ENCODE results near the gene DENND1A. TPM values are rescaled to one million over a fixed set of nuclear protein-coding genes. Genes with fewer than 3 reads are reported as not detected.
"Not testable (repeated sequence)": the region's sequence is repeated elsewhere in the genome, so short reads cannot be mapped to it uniquely, and the experiment has no call there.

DENND1A gene
- polyA plus RNA-seq, 1 donor: 12.2 TPM

DNA sequence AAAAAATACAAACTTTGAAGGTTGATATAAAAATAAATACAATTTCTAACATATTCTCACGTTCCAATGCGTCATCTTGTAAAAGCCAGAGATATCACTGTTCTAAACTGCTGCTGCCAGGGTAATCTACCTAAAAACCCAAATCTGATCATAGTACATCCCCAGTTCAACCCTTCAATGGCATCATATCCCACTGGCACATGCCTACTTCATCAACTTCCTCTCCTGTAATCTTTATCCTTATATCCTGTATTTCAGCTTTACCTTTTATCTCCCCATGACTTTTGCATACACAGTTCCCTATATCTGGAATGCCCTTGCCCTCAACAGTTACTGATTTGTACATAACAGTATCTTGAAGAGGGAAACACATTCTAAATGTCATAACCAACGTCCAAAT, 7.5 kb downstream of the DENND1A start:
- DNase-seq (ENCODE audit: low read depth): no peak

- no peak for DNase-seq (ENCODE audit: low read depth)
These were observed 15.3 kb downstream of the DENND1A start for GRCh38 chr9:123914517-123915196.

- no peak for DNase-seq (ENCODE audit: low read depth)
These were observed 17.6 kb downstream of the DENND1A start for GRCh38 chr9:123912167-123912897.

- DNase-seq (ENCODE audit: low read depth): no peak
These were observed 18.9 kb downstream of the DENND1A start for GRCh38 chr9:123911024-123911423.

- not testable (repeated sequence) for DNase-seq (ENCODE audit: low read depth)
These were observed 20.7 kb downstream of the DENND1A start for GRCh38 chr9:123909192-123909591.

- DNase-seq (ENCODE audit: low read depth): not testable (repeated sequence)
These were observed 26.4 kb downstream of the DENND1A start for GRCh38 chr9:123903550-123903949.

- no peak for DNase-seq (ENCODE audit: low read depth)
These were observed 35.1 kb downstream of the DENND1A start for GRCh38 chr9:123894822-123895221.

- no peak for DNase-seq (ENCODE audit: low read depth)
These were observed 36.0 kb downstream of the DENND1A start for GRCh38 chr9:123893831-123894460.

DNA sequence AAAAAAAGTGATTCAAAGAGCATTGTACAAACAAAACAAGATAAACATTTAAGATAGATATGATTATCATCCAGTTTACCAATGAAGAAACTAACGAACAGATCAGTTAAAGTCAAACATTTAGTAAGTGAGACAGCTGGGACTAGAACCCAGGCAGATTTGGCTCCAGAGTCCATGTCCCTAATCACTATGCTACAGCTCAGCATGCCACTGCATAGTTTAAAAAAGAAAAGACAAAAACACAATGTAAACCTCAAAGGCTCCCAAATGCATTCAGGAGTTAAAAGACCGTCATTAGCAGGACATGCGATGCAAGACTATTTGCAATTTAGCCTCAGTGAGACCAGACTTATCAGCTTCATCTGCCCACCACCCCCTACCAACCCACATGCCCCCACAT, 36.8 kb downstream of the DENND1A start:
- DNase-seq (ENCODE audit: low read depth): no peak

DNA sequence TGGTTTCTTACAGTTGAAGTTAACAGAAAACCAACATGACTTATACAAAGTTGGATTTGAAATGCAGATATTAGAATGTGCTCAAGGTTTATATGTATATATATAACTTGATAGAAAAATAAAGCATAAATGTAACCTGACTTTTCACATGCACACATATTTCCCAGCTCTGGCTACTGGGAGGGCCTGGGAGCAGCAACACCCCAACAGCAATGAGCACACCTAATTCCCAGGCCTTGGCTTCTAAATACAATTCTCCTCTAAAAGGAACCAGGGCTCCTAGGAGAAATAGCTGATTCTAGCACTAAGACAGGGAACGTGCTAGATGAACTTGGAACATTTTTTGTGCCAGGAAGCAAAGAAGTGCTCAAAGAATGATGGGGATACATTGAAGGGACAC, 42.1 kb downstream of the DENND1A start:
- no peak for DNase-seq (ENCODE audit: low read depth)

- not testable (repeated sequence) for DNase-seq (ENCODE audit: low read depth)
These were observed 44.1 kb downstream of the DENND1A start for GRCh38 chr9:123885834-123886233.

GRCh38 chr9:123883634-123884033, 46.3 kb downstream of the DENND1A start:
- DNase-seq (ENCODE audit: low read depth): no peak

GRCh38 chr9:123881604-123882003, 48.3 kb downstream of the DENND1A start:
- DNase-seq (ENCODE audit: low read depth): no peak

- DNase-seq (ENCODE audit: low read depth): no peak
These were observed 49.5 kb downstream of the DENND1A start for GRCh38 chr9:123880420-123880819.

DNA sequence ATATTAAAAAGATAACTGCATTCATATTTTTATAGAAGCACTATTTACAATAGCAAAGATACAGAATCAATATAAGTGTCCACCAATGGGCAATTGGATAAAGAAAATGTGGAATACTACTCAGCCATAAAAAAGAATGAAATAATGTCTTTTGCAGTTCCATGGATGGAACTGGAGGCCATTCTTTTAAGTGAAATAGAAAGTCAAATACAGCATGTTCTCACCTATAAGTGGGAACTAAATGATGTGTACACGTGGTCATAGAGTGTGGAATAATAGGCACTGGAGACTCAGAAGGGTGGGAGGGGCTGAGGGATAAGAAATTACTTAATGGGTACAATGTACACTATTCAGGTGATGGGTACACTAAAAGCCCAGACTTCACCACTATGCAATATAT, 53.2 kb downstream of the DENND1A start:
- DNase-seq (ENCODE audit: low read depth): no peak

DNA sequence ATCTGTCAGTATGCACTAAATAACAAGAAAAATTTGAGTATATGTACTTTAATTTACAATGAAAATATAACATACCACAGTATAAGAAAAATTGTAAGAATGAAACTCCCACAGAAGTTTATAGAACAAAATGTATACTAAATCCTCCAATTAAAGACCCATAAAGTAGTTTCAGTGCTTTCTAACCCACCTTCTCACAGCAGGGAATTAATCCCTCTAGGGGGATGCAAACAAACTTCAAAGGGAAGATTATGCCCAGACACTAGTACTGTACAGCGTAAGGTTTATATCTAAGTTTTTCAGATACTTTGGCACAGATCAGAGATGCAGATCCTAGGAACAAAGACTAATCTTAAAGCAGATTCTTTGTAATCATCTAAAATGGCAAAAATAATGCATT, 57.2 kb downstream of the DENND1A start:
- no peak for DNase-seq (ENCODE audit: low read depth)

- no peak for DNase-seq (ENCODE audit: low read depth)
These were observed 58.1 kb downstream of the DENND1A start for GRCh38 chr9:123871781-123872180.

- DNase-seq (ENCODE audit: low read depth): no peak
These were observed 61.9 kb downstream of the DENND1A start for GRCh38 chr9:123868002-123868401.

DNA sequence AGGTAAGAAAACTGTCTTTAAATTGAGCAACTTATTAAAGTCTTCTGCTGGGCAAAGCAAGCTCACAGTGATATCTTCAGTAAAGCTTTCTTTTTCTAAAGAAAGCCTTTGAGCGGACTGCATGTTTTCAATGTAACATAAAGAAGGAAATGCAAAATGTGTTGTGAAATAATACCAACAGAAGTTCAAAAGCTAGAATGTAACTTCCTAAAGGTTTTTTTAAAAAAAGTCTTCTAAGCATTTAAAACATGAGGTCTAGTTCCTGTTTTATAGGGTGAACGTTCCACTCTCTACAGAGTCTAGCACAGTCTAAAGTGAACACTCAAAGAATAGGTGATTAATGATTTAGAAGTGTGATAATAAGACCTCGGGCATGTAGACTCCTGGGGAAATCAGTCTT, 62.9 kb downstream of the DENND1A start:
- no peak for DNase-seq (ENCODE audit: low read depth)

GRCh38 chr9:123866497-123866896, 63.4 kb downstream of the DENND1A start:
- no peak for DNase-seq (ENCODE audit: low read depth)

GRCh38 chr9:123865226-123866000, 64.5 kb downstream of the DENND1A start:
- no peak for DNase-seq (ENCODE audit: low read depth)

GRCh38 chr9:123864251-123864650, 65.7 kb downstream of the DENND1A start:
- no peak for DNase-seq (ENCODE audit: low read depth)

All from forelimb muscle (tissue), 1 donor.